Mammary epithelial cell (primary cell): ENCODE data around the gene HSDL1.

Source experiments
- CTCF ChIP-seq, 2 donors: IDR thresholded peaks in 1 of 2; conservative IDR thresholded peaks in 1 of 2; 2 replicates each; pipeline ENCODE4 v1.5.1; 2011 to 2012; ENCODE audit warnings: inconsistent platforms in 2 of 2, low read length in 2 of 2, mild to moderate bottlenecking in 2 of 2, control low read depth in 1 of 2, low read depth in 1 of 2; ENCODE audit not compliant: insufficient read depth in 1 of 2; ENCODE audit errors: extremely low read depth in 1 of 2
- EZH2 ChIP-seq: IDR thresholded peaks from 2 replicates; pipeline ENCODE4 v1.6.1; 2012; ENCODE audit warnings: low read length, inconsistent platforms, borderline replicate concordance

- TF ChIP-seq CTCF (conservative IDR thresholded peaks at IDR 0.05 in 1 of 2, IDR thresholded peaks at IDR 0.05 in 1 of 2; ENCODE audit: extremely low read depth in 1 of 2, insufficient read depth in 1 of 2, low read depth in 1 of 2, low read length in 2 of 2) (no peak), EZH2 (no peak)
These were observed 51.7 kb downstream of the HSDL1 start for GRCh38 chr16:84093120-84093878.
